Lower lobe of right lung (tissue), 2 donors: ENCODE measurements around the gene KCNJ12. TPM values are rescaled to one million over a fixed set of nuclear protein-coding genes. Genes with fewer than 3 reads are reported as not detected.
"Not testable (repeated sequence)": the region's sequence is repeated elsewhere in the genome, so short reads cannot be mapped to it uniquely, and the experiment has no call there.

Source experiments
- ATAC-seq, 2 donors: fragments of 200-7000 bp; cut with Tn5 transposase; one replicate each; pipeline ENCODE4 v1.9.1; 2020 to 2022; ENCODE audit warnings: mild to moderate bottlenecking in 2 of 2, moderate library complexity in 2 of 2
- DNase-seq: peaks from one replicate; pipeline ENCODE4 v3.0.0-alpha.2; 2020
- H3K27ac ChIP-seq: fragments of 200-600 bp; one replicate; pipeline ENCODE4 v1.8.0; 2022
- H3K27me3 ChIP-seq: fragments of 200-600 bp; one replicate; pipeline ENCODE4 v1.8.0; 2022; ENCODE audit warnings: low read depth
- H3K36me3 ChIP-seq: fragments of 200-600 bp; one replicate; pipeline ENCODE4 v1.8.0; 2022; ENCODE audit warnings: mild to moderate bottlenecking
- H3K4me1 ChIP-seq: fragments of 200-600 bp; one replicate; pipeline ENCODE4 v1.8.0; 2022
- H3K4me3 ChIP-seq: fragments of 200-600 bp; one replicate; pipeline ENCODE4 v1.8.0; 2022; ENCODE audit warnings: mild to moderate bottlenecking
- H3K9me3 ChIP-seq: fragments of 200-600 bp; one replicate; pipeline ENCODE4 v1.8.0; 2022
- intact Hi-C: fragments of 100-400 bp; cut with DNase I; formaldehyde crosslinking; loops from one replicate; pipeline ENCODE4 v1.11.0; 2022
- total RNA-seq: library from RNA; stranded (reverse); fragmentation: NEBNext Ultra II Directional; extraction: Animal tissue kit (Norgen Biotek cat#: 25700); gene quantifications from one replicate; pipeline ENCODE4 v1.2.1, GENCODE V29; 2021
- TF ChIP-seq, protein P1 (sequence below): fragments of 200-600 bp; IDR thresholded peaks from one replicate; pipeline ENCODE4 v1.8.0; 2022; ENCODE audit warnings: antibody characterized with exemption, mild to moderate bottlenecking
- donor health status: DM: no; HTN: yes; CAD: no; lungs with severe emphysema.

KCNJ12 gene
- total RNA-seq, 1 donor from 2014 or later, result 1.9 TPM

DNA sequence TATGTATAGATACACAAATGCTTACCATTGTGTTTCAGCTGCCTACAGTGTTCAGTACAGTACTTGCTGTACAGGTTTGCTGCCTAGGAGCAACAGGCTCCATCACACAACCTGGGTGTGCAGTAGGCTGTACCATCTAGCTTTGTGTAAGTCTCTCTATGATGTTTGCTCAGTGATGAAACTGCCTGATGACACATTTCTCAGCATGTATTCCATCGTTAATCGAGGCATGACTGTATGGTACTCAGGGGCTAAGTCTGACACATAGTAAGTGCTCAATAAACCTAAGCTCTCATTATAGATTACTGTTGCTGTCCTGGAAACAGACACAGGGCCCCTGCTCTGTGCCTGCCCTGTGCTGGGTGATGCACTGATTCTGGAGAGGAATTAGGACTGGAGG lies 18.1 kb downstream of the KCNJ12 start:
- Histone ChIP-seq H3K9me3 (no peaks in the 10 kb centered on the region), H3K27me3 (no peaks in the 10 kb centered on the region), H3K36me3 (no peaks in the 10 kb centered on the region), H3K4me1 (no peaks in the 10 kb centered on the region), H3K27ac (no peak overlapping the region), H3K4me3 (no peak overlapping the region)
- intact Hi-C loops, result no loop called here
- ATAC-seq (no peak), DNase-seq (no peak)
- TF ChIP-seq, protein P1, sequence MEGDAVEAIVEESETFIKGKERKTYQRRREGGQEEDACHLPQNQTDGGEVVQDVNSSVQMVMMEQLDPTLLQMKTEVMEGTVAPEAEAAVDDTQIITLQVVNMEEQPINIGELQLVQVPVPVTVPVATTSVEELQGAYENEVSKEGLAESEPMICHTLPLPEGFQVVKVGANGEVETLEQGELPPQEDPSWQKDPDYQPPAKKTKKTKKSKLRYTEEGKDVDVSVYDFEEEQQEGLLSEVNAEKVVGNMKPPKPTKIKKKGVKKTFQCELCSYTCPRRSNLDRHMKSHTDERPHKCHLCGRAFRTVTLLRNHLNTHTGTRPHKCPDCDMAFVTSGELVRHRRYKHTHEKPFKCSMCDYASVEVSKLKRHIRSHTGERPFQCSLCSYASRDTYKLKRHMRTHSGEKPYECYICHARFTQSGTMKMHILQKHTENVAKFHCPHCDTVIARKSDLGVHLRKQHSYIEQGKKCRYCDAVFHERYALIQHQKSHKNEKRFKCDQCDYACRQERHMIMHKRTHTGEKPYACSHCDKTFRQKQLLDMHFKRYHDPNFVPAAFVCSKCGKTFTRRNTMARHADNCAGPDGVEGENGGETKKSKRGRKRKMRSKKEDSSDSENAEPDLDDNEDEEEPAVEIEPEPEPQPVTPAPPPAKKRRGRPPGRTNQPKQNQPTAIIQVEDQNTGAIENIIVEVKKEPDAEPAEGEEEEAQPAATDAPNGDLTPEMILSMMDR, result no peak

DNA sequence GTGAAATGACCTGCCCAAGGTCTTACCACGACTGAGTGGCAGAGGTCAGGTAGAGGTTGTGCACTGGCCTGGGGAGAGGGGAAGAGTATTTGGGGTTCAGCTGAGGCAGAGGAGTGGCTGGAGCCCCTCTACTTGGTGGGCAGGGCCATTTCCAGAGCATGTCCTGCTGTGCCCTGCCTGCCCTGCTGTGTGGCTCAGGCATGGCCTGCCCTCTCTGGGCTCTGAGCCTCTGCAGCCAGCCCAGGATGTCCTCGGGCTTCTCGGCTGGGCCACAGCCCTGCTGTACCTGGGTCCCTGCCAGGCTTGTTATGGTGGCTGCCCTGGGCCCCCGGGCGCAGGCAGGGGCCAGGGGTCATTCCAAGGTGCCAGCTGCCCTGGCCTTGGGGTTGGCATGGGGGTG lies 19.6 kb downstream of the KCNJ12 start:
- Histone ChIP-seq H3K4me1 (no peaks in the 10 kb centered on the region), H3K36me3 (no peaks in the 10 kb centered on the region), H3K9me3 (no peaks in the 10 kb centered on the region), H3K27me3 (no peaks in the 10 kb centered on the region), H3K4me3 (no peak overlapping the region), H3K27ac (no peak overlapping the region)
- no peak for ATAC-seq
- no peak for DNase-seq
- TF ChIP-seq, protein P1, result no peak
- intact Hi-C loops, result no loop called here

DNA sequence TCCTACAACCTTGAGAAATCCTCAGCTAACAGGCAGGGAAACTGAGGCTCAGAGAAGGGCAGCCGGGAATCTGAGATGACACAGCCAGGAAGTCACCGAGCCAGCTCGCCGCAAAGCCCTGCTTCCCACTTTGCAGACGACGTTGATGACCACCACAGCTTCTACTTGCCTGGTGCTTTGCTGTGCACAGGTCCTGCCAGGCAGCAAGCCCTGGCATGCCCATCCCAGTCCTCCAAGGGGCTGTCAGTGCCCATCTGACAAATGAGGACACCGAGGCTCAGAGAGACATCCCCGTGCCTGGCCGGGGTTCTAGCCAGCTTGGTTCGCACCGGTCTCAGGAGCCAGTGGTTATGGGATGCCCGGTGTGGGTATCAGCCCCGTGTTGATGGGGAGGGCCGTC lies 20.1 kb downstream of the KCNJ12 start:
- Histone ChIP-seq H3K27me3 (no peaks in the 10 kb centered on the region), H3K36me3 (no peaks in the 10 kb centered on the region), H3K4me1 (no peaks in the 10 kb centered on the region), H3K27ac (no peak overlapping the region), H3K4me3 (no peak overlapping the region), H3K9me3 (no peaks in the 10 kb centered on the region)
- intact Hi-C loops, result no loop called here
- TF ChIP-seq, protein P1, result no peak
- no peak for ATAC-seq
- no peak for DNase-seq

DNA sequence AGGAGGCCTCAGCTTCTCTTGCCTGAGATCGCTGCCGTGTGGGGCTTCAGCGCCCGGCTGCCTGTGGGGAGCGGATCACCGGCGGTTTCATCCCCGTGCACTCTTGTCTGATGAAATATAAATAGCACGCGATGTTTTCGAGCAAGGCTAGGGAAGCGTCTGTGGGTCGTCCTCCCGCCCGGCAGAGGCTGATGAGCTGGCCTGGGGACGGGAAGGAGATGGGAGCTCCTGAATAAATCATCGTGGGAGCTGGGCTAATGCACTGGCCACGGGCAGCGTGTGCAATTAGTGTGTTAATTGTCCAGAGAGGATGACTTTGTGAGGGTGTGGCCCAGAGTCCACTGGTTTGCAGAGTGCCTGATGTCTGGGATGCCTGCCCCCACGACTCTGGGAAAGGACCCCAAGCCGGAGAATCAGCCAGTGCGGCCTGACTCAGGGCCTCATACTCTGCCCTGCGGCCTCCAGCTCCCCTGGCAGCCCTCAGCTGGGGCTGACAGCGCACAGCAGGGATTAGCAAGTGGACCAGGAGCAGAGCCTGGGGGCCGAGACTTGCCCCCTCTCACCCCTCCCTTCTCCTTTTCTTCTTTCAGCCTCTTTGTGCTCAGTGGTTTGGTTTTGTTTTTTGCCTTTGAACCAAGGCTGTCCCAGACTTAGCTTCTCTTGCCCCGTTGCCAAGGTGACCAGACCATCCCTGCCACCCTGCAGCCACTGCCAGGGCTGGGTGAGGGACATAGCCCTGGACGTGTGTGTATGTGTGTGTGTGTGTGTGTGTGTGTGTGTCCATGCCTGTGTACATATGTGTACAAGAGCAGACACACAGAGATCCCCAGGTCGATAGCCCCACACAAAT lies 21.4 kb downstream of the KCNJ12 start:
- TF ChIP-seq, protein P1, result no peak
- Histone ChIP-seq H3K4me3 (no peak overlapping the region), H3K36me3 (no peaks in the 10 kb centered on the region), H3K9me3 (no peaks in the 10 kb centered on the region), H3K27me3 (no peaks in the 10 kb centered on the region), H3K4me1 (no peaks in the 10 kb centered on the region), H3K27ac (no peak overlapping the region)
- ATAC-seq (no peak), DNase-seq (no peak)
- intact Hi-C loops, result no loop called here

DNA sequence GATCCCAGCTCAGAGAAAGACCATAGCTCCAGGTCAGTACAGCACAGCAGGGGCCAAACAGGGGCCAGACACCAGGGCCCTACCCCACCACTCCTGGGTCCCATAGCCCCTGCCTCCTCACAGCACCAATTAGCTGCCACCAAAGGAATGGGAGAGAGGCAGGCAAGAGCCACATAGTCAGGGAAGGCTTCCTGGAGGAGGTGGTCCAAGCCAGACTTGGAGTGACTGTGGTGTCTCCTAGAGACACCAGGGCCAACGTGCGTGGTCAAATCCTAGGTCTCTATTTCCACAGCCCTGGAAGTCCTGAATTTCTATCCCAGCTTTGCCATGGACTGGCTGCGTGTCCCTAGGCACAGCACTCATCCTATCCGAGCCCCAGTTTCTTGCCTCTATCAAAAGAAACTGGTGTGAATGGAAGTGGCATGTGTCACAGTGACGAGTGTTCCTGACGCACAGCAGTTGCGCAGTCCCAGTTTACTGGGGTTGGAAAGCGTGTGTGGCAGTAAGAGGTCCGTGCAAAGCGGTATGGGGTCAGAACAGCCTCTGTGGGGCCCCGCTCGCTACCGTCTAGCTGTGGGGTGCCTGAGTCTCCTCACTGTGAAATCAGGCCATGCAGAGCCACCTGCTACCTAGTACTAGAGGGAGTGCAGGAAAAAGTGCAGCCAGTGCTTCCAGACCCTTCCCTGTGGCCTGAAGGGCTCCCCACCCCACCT lies 23.5 kb downstream of the KCNJ12 start:
- H3K27ac ChIP-seq, result no peak overlapping the region
- TF ChIP-seq, protein P1, result no peak
- H3K4me1 ChIP-seq, result no peaks in the 10 kb centered on the region
- intact Hi-C loops, result no loop called here
- no peak overlapping the region for H3K4me3 ChIP-seq
- no peaks in the 10 kb centered on the region for H3K9me3 ChIP-seq
- ATAC-seq, result no peak
- DNase-seq, result no peak
- H3K27me3 ChIP-seq, result no peaks in the 10 kb centered on the region
- no peaks in the 10 kb centered on the region for H3K36me3 ChIP-seq

DNA sequence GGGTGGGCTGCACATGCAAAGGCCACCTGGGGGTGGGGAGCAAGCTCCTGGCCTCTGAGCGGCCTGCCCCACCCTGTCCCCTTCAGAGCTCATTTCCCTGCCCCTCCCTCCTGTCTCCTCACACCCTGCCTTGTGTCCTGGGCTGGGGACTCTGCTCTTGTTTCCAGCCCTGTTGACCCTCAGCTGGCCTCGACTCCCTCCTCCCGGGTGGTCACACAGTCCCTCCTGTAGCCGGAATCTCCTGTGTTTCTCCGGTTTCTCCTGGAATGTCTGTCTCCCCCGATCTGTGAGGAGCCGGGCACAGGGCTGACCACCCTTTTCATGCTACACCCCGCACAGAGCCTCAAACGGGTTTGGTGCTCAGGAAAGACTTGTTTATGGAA lies 24.0 kb downstream of the KCNJ12 start:
- H3K4me3 ChIP-seq, DNase-seq, H3K9me3 ChIP-seq, ATAC-seq, H3K27me3 ChIP-seq, H3K27ac ChIP-seq, H3K4me1 ChIP-seq, H3K36me3 ChIP-seq, intact Hi-C loops: not testable (repeated sequence)
